ENCODE measurements around the gene CANT1.

Gene CANT1

DNA sequence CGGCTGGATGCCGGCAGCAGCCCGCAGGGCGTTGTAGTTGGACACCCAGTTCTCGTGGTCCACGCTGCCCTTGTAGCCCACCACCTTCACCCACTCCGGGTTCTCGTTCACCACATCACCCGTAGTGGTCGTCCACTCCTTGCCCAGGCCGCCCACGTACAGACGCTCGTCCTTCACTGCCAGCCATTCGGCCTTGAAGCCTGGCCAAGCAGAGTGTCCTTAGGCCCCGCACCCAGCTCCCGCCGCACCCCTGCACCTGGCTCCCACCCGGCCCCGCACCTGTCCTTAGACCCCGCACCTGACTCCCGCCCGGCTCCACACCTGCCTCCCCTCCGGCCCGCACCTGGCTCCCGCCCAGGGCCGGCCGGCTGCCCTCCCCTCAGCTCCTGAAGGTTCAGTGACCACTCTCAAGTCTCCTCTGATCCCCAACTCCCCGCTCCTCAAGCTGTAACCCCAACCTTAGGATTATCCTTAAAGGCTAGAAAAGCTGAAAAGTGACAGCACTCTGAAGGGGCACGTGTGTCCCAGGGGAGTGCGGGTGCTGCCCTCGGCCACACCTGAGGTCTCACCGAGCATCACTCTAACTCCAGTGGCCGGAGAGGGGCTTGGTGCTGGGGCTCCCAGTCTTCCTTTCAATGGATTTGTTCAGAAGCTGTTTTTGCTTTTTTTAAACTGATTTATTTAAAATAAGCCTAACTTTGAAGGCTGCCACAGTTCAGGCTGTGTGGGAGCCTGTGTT is 14.4 kb downstream of the CANT1 start:
- DNase-seq (ENCODE audit: low read depth), result no peak

DNA sequence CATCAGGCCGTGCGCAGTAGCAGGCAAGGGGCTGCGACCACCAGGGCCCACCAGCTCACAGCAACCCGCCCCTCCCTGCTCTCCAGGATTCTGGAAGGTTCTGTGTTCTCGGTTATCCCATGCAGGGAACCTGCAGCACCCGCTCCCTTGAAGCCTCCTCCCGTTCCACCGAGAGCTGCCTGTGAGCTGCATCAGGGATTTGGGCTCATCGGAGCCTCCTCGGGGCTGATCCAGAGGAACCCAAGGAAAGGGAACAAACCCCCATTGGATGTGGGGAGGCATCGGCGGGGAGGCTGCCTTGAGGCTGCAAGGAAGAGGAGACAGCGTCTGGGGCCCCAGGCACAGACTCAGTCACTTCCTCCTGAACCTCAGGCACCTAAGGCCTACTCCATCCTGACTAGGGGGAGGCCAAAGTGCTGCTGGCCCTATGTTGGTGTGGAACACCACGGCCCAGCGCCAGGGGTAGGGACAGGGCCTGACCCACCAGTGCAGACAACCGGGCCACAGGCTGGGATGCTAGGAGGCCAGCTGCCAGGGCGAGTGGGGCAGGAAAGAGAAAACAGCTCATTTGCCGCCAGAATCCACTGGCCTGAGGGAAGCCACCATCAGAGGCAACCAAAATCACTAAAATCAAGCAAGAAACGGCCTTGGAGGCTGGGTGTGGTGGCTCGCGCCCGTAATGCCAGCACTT is 15.4 kb downstream of the CANT1 start:
- DNase-seq (ENCODE audit: low read depth), result no peak

DNA sequence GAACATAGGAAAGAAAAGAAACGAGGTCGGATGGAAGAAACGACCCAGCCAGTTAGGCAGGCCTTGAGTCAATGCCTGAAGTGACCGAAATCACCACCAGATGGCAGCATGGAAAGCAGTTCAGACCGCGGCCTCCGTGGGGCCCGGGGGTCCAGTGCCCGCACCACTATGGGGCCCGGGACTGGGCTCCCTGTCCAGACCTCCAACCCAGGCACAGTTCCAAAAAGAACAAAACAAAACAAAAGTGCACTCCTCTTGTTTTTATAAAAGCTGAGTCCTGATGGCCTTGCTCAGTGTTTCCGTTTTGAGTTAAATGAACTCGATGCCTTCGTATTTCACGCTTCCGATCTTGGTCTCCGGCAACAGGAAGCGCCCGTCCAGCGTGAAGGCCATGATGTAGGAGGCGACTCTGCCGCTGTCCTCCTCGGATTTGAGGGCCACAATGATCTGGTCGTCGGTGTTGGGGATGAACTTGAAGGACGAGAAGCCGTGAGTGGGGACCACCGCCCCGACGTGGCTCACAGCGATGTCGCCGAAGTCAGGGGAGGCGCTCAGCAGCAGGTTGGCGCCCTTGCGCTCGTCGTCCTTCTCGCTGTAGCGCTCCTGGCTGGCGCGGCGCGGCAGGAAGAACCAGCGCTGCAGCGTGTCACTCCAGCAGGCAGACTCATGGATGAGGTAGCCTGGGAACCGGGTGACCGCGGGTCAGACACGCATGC is 16.2 kb downstream of the CANT1 start:
- no peak for DNase-seq (ENCODE audit: low read depth)

DNA sequence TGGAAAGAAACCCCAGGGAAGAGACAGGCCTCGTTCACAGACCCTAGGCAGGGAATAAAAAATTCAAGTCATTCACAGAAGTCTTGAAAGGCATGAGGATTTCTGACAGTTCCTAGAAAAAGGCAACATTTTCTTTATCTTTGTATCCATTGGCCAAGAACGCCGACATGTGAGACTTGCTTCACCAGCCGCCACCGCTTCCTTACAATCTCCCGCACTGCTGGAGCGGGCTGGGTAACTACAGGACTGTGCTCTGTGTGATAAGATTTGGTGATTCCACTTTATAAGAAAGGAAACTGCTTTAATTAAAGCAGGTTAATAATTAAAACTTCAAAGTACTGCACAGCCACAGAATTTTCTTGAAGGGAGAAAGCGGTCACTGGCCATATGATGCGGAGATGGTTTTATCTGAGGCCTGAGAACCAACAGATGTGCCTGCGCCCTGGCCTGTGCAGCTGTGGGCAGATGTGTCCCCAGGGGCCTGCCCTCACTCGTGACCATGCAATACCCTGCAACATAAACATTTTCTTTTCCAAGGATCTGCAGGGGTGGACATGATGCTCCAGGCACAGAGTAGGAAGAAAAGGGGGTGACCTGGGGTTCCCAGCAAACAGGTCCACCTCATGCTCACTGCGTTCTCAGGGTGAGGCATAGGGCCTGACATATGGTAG is 16.9 kb downstream of the CANT1 start:
- DNase-seq (ENCODE audit: low read depth), result no peak

DNA sequence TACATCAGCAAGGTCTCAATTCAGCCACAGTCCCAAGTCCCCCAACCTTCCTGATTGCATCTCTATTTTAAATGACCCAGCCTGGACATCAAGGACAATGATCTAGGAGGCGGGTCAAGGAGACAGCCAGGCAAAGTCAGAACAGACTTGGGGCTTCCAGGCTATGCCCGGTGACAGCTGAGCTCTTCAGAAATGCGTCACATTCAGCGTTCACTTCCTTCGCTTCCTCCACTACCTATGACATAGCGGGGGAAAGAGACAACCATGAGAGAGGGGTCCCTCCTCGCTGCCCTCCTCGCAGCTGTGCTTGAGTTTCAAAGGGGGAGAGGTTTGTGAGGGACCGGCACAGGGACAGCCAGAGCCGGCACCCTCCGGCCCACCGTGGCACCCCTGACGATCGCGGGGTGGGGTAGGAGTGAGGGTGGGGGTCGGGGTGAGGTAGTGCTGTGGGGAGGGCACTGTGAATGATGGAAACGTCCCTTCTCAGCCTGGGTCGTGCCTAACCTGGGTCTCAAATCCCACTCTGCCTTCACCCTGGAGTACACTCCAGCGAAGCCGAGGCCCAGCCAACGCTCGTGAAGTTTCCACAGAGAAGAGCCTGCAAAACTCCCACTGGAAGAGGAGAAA is 17.5 kb downstream of the CANT1 start:
- no peak for DNase-seq (ENCODE audit: low read depth)

DNA sequence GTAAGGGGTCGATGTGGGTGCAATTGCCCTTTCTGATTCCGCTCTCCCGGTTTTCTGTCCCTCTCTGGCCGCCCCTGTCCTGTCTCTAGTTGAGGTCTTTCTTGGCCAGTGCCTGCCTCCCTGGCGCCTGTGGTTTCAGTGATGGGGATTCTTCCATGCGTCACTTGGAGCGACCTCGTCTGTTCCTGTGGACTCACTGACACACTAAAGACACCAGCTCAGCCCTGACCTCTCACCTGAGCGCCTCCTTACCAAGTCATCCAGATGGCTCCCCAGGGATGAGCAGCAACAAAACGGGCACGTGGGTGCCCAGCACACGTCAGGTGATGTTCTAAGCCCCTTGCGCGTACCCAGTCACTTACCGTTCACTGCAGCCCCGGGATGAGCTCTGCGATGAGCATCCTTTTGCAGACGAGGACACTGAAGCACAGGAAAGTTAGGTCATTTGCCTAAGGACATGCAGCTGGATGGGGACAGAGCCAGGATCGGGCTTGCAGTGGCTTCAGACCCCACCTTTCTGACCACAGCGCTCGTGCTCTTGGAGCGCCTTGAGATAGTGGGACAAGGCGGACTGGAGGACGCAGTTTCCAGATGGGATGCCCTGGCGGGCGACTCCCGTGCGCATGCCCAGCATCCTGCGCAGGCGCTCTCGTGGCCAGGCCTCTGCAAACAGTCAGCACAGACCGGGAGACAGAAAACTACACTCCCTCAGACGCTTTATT is 18.4 kb downstream of the CANT1 start:
- DNase-seq (ENCODE audit: low read depth), result no peak

DNA sequence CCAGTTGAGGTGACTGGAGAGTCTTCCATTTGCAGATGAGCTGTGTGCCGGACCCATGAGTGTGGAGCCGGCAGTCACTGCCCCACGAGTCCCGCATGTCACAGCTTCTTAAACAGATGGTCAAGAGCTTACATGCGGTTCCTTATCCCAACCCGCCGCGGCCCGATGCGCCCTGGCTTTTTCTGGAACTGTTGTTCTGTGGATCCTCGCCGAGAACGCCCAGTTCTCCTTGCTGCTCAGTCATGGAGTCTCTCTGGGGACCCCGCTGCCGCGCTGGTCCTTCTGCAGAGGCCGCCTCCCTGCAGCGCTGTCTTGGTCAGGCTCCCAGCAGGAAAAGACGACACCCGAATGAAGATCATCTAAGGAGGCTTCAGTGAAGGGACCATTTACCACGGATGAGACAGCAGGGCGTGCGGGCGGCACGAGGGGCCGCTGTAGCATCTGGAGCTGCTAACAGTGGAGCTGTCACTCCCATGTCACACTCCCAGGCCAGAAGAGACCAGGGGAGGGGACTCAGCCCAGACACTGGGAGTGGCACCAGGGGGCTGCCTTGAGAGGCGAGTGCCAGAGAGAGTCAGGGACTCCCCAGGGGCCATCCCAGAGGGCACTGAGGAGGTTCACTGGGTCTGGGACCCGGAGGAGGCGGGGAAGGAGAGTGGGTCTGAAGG is 19.1 kb downstream of the CANT1 start:
- DNase-seq (ENCODE audit: low read depth), result no peak

DNA sequence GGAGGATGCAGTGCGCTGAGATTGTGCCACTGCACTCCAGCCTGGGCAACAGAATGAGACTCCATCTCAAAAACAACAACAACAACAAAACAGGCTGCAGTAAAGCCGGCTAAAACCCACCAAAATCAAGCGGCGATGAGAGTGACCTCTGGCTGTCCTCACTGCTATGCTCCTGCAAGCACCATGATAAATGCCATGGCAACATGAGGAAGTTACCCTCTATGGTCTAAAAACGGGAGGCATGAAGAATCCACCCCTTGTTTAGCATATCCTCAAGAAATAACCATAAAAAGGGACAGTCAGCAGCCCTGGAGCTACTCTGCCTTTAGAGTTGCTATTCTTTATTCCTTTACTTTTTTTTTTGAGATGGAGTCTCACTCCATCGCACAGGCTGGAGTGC is 21.4 kb downstream of the CANT1 start:
- DNase-seq (ENCODE audit: low read depth), result no peak

DNA sequence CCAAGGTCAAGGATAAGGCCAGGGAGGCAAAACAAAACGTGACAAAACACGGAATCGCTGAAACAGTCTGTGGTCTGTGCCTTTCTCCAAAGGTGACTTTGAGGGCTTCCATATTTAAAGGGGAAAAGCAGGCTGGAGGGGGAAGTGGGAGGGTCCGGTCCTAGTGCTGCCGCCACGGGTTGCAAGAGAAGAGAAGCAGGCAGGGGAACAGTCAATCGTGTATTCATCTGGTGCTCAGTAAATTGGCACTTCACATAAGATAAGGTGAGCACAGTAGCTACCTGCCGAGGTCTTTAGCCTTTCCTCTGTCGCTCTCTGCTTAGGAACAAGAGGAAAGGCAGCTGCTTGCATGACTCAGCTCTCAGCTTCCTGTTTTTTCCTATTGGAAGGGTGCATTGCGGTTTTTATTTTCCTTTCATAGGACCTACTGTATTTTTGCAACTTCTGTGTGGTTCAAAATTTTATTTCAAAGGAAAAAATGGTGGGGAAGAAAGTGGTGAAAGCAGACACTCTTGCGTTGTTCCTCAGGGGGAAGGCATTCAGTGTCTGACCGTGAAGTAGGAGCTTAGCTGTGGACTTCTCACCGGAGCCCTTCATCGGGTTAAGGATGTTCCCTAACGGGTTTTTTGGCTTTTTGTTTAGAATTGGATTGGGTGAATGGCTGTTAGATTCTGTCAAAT is 22.8 kb downstream of the CANT1 start:
- DNase-seq (ENCODE audit: low read depth), result no peak

DNA sequence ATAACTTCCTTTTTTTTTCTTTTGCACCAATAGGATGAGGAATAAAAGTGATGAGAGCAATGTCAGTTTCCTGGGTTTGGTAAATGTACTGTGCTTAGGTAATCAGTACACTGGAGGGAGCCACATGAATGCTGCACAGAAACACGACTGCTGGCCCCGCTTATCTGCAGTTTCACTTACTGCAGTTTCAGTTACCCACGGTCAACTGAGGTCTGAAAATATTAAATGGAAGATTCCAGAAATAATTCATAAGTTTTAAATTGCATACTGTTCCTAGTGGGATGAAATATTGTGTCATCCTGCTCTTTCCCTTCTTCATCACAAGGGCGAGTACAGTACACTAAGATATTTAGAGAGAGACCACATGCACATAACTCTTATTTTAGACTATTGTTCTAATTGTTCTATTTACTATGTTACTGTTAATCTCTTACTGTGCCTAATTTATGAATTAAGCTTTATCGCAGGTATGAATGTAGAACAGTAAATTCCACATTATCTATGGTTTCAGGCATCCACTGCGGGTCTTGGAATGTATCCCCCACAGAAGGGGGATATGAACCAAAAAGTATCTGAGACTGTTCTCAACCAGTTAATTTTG is 23.4 kb downstream of the CANT1 start:
- DNase-seq (ENCODE audit: low read depth), result no peak

DNA sequence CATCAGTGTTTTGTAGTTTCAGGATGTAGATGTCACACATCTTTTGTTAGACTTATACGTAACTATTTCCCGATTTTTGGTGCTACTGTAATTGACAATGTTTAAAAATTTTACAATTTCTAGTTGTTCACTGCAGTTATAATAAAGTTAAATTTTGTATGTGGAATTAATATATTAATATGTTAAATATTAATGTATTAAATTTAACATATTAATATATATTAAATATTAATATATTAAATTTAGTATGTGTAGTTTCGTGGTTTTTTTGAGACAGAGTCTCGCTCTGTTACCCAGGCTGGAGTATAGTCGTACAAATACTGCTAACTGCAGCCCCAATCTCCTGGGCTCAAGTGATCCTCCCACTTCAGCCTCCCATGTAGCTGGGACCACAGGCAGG is 24.2 kb downstream of the CANT1 start:
- no peak for DNase-seq (ENCODE audit: low read depth)

DNA sequence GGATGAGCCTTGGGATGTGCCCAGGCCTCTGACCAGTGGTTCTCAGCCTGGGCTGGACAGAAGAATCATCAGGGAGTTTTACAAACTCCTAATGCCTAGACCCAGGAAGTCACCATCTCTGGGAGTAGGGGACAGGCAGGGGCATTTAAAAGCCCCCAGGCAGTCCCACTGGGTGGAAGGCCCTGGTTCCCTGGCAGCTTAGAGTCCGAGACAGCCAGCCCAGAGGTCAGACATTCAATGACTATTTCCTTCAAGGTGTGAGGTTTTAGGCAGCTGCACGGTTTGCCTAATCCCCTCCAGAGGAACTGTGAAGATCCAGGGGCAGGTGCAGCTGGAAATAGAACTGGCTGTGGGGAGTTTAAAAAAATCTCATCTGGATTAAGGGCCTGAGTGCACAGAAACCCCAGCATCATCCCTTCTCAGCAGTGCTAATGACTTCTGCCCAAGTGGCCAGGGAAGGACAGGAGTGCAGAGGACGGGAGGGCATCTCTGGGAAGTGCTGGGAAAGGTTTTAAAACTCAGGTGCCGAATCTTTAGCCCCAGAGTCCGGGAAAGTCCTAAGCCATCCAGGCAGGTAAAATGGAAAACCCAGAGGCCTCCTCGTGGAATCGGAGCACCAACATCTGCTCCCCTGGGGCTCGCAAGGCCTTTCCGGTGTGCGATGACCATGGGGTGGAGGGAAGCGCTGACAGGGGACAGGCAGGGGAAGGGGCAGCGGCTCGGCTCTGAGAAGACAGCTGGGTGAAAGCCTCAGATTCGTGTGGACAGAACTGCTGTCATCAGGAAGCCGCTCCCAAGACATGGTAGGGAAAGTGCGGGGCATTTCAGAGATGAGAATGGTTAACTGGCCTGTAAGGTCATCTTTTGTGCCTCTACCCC is 28.3 kb downstream of the CANT1 start:
- DNase-seq (ENCODE audit: low read depth), result no peak

DNA sequence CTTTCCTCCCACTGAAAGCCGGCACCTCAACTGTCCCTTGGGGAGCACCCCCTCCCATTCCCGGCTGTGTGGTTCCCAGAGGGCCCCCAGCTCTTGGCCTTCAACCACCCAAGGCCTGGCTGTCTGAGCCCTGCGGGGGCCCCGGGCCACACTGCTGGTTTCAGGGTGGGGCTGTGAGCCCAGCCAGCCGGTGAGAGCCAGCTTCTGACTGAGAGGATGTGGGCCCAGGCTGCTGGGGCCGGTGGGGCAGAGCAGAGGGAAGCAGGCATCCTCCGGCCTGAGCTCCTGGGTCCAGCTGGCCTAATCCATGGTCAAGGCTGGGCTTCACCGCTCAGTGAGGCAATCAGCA is 29.0 kb downstream of the CANT1 start:
- DNase-seq (ENCODE audit: low read depth), result no peak

DNA sequence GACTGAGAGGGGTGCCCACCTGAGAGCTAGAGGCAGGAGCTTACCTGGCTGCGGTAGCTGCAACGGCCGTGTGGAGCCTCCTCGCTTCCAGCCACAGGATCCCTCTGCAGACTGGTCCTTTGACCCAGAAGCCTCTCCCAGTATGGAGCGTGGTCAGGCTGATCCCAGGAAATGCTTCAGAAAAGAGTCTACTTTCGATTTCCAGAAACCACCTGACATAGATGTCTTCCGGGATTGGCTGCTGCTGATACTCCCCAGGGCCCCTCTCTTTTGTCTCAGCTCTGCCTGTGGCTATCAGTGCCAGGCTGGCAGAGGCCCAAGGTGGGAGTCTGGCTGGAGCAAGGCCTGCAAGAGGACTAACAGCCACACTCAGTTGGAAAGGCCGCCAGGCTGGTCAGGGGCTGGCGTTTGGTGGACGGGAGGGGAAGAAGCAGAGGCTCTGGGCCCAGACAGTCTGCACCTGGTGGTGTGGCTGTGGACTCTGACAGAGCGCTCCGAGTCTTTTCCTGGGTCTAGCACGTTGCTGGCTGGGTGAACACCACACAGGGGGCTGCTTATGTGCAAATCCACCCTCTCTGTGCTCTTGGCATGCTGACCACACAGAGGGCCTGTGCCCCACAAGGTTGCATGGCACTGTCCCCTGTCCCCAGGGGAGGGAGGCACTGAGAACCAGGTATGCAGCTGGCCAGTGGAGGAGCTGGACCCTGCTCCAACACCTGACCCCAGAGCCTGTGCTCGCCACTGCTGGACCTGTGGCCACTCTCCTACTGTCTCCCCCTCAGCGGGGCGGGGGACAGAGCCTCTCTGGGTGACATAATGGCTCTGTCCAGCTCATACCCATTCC is 29.6 kb downstream of the CANT1 start, which contains the start of gene LGALS3BP:
Gene LGALS3BP, minus strand, starts transcription at position 144 of the 844 bp plus-strand sequence. CDS start 2,732 bp downstream, outside the sequence.
- DNase-seq (ENCODE audit: low read depth), result no peak

DNA sequence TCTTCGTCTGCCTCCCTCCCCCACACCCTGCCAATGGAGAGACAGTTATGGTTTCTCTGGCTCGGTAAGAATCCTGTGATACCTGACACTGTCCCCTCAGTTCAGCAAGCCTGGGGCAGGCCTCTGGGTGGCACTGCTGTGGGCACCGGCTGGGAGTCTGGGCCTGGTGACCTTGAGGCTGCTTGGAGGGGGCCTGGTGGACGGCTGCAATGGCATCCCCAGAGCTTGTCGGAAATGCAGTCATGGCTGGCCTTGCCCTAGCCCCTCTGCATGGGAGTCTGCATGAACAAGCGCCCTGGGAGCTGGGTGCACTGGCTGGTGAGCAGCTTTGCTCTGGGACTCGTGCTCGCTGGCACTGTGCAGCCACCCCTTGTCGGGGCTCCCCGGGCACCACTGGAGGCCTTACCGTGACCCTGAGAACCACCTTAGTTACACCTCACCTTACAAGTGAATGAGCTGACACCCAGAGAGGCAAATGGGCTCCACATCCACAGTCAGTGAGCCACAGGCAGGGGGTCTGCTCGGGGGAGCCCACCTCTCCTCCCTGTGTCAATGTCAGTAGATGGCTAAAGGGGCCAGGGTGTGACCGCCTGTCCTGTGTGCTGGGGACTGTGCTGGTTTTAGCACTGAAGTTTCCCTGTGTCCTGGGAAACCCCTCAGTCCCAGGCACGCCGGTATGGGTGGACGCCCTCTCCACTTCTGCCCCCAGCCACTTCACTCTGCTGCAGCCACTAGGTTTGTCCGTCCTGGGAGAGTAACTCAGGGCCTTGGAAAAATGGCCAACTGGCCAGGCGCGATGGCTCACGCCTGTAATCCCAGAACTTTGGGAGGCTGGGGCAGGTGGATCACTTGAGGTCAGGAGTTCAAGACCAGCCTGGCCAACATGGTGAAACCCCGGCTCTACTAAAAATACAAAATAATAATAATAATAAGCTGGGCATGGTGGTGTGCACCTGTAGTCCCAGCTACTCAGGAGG is 31.3 kb downstream of the CANT1 start:
- no peak for DNase-seq (ENCODE audit: low read depth)

DNA sequence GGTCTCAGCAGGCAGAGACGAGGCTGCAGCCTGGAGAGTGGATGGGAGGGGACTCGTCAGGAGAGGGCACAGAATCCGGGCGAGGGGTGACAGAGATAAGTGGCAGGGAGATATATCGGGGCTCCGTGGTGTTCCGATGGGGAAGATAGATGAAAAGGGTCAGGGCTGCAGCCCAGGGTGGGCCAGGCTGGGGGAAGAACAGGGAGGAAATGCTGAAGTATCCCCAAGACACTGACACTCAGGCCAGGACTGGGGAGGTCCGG is 32.0 kb downstream of the CANT1 start:
- DNase-seq (ENCODE audit: low read depth), result no peak

Measured in T-helper 22 cell (primary cell).